GM19397 (cell line): ENCODE data around the gene BAMBI.

ENCODE experiments used
- ATAC-seq: cut with Tn5 transposase; IDR thresholded peaks from one replicate; pipeline ENCODE4 v1.9.1; 2021; ENCODE audit warnings: mild to moderate bottlenecking, moderate library complexity; ENCODE audit not compliant: unreplicated experiment

Gene BAMBI

DNA sequence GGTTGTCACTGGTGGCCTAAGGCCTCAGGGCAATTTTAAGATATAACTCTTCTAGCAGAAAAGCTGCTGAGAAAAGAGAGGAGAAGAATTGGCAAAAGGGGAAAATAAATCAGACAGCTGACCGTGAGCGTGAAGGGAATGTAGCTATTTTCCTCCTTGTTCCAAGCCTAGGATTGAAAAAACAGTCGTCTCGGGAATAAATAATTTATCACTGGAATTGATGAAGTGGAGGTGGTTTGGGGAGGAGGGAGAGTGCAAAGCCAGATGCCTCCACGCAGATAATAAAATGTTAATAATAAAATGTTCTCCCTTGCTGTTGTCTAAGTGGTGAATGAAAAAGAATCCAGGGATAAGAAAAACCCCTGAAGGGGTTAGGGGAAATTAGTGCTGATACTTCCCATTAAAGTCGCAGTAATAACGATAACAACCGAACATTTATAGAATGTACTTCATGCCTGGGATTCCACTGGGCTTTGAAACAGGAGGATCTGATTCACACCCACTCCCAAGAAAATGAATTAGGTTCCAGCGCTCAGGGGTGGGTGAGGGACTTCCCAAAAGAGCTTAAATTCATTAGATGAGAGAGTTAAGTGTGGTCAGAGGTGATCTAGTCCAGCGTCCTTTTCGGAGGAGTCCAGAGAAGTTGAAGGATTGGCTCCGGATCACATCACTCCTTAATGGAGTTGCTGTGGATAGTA is 27.3 kb downstream of the BAMBI start:
- no peak for ATAC-seq

GRCh38 chr10:28705472-28705871 is 28.2 kb downstream of the BAMBI start:
- ATAC-seq = no peak

GRCh38 chr10:28709001-28709710 is 31.8 kb downstream of the BAMBI start:
- ATAC-seq = no peak

DNA sequence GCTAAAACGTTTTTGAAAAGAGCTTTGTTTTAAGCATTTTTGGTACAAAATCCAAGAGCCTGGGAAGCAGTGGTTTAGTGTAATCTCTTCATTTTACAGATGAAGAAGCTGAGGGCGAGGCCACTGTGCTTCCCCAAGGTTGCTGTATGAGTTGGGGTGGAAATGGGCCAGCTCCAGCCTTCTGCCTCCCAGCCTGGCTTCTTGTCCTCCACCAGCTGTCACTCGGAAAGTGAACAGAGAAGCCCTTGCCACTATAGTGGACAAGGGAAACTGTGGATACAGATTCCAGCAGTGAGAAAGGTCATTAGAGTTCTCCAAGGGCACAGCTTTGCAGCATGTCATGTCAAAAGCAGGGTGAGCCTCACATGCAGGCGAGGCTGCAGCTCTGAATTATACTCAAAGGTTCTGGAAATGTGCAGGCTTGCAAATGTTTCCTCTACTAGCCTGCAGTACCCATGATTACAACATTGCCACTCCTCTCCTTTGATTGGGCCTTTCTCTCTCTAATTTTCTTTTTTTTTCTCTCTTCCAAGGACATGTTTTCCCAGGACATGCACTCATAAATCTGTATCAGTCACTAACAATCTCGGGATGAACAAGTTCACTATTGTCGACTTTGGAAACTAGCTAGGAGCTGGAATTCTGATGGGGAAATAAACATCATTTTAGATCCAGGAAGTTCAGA is 33.0 kb downstream of the BAMBI start:
- ATAC-seq = no peak

DNA sequence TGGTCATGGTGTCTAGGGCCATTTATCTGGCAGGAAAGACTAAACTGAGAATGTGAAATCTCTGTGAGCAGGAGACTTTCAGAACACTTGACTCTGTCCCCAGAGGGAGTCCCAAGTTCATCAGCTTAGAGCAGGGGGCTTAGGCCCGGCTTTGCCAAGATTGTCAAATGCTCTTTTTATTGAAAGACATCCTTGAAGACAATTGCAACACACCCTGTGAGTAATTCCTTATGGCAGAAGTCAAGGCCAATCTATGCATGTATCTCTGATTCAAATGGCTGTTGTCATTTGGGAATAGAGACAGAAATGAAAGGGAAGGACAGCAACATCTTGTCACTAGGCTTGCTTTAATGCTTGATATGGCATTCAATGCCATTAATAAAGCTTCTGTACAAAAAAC is 33.7 kb downstream of the BAMBI start:
- no peak for ATAC-seq

DNA sequence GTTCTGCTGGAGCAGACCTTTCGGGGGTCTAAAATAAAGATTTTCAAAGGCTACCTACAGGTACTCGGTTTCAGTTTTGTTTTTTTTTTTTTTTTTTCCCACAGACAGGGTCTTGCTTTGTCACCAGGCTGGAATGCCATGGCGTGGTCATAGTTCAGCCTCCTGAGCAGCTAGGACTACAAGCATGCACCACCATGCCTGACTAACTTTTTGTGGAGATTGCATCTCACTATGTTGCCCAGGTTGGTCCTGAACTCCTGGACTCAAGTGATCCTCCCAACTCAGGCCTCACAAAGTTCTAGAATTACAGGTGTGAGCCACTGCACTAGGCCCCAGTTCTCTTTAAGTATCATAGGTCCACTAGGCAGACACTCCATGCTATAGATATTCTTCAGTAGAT is 34.5 kb downstream of the BAMBI start:
- ATAC-seq = no peak

GRCh38 chr10:28713626-28714352 is 36.5 kb downstream of the BAMBI start:
- no peak for ATAC-seq

GRCh38 chr10:28714401-28715053 is 37.2 kb downstream of the BAMBI start:
- no peak for ATAC-seq

GRCh38 chr10:28715246-28715645 is 37.9 kb downstream of the BAMBI start:
- no peak for ATAC-seq

DNA sequence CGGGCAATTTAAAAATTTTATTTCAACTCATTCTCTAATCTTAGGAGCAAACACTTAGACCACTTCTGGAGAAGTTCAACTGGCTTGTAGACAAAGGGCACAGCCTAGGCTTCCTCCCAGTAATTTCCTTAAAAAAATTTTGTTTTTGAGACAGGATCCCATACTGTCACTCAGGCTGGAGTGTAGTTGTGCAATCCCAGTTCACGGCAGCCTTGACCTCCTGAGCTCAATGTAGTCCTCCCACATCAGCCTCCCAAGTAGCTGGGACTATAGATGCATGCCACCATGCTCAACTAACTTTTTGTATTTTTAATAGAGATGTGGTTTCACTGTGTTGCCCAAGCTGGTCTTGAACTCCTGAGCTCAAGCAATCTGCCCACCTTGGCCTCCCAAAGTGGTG is 38.4 kb downstream of the BAMBI start:
- no peak for ATAC-seq

DNA sequence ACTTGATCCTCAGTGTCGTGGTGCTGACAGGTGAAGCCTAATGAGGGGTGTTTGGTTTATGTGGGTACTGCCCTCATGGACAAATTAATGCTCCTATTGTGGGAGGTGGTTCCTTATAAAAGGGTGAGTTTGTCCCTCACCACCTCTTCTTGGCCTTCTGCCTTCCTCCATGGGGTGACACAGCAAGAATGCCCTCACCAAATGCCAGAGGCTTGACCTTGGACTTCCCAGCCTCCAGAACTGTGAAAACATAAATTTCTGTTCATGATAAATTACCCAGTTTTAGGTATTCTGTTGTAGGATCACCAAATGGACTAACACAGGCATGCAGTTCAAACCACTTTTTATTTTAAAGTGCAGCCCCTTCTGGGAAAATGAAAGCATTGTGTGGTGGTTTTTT is 39.4 kb downstream of the BAMBI start:
- no peak for ATAC-seq

DNA sequence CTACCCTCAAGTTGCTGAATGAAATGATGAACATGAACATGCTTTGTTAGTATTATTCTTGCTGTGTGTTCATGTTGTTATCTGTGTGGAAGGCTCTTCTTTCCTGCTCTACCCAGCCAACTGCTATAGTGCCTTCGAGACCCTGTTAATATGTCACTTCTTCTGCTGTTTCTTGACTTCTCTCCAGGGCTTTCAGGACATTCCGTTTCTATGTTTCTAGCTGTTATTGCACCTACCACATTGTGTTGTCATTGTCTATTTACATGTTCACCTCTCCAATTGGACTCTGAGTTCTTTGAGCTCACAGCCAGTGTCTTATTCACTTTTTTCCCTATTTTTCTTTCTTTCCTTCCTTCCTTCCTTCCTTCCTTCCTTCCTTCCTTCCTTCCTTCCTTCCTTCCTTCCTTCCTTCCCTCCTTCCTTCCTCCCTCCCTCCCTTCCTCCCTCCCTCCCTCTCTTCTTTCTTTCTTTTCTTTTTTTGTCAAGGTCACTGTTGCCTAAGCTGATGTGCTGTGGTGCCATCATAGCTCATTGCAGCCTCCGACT is 40.4 kb downstream of the BAMBI start:
- no peak for ATAC-seq

DNA sequence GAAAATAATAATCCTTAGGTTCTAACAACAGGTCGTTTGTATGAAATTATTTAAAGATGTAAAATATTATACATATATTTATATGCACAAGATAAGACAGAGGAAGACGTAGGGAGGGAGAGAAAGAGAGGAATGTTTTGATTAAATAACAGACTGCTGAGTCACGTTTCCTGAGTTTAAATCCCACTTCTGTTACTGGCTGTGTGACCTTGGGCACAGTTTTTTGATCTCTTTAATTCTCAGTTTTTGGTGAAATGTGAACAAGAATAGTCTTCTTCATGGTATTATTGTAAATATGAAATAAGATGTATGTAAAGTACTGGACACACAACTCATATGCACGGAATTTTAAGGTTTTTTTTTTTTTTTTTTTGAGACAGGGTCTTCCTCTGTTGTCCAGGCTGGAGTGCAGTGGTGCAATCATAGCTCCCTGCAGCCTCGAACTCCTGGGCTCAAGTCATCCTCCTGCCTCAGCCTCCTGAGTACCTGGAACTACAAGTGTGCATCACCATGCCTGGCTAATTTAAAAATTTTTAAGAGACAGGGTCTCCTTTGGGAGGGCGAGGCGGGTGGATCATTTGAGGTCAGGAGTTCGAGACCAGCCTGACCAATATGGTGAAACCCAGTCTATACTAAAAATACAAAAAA is 42.6 kb downstream of the BAMBI start:
- ATAC-seq = no peak

- no peak for ATAC-seq
These were observed 44.1 kb downstream of the BAMBI start for GRCh38 chr10:28721318-28721951.

DNA sequence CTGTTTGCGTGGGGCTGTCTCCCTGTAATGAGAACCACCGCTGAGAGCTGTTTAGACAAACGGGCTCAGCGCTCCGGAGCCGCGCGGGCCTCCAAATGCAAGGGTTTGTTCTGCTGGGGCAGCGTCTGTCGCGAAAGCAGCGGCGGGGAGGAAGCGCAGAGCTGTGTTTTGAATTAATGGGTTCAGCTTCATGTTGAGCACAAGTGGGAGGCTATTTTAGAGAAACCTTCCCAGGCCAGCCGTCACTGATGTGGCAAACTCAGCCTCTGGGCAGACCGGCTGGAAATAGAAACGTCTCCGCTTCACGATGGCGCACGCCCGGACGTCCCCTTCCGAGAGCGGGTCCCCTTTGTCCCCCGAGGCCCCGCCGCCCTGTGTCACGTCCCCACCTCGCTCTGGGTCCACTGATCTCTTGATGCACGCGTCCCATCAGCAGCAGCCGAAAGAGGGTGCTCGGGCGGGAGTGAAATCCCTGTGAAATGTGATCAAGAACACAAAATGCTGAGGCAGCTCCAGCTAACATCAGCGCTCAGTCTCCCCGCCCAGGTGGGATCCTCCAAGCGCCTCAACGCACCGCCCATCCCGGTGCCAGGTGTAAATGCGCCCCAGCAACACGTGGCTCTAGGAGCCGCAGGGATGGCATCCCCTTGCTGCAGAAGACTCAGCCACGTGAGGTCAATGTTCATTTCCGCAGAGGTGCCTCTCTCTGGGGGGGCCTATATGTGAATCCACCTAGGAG is 44.9 kb downstream of the BAMBI start:
- ATAC-seq = no peak

- no peak for ATAC-seq
These were observed 51.0 kb downstream of the BAMBI start for GRCh38 chr10:28728366-28728765.

DNA sequence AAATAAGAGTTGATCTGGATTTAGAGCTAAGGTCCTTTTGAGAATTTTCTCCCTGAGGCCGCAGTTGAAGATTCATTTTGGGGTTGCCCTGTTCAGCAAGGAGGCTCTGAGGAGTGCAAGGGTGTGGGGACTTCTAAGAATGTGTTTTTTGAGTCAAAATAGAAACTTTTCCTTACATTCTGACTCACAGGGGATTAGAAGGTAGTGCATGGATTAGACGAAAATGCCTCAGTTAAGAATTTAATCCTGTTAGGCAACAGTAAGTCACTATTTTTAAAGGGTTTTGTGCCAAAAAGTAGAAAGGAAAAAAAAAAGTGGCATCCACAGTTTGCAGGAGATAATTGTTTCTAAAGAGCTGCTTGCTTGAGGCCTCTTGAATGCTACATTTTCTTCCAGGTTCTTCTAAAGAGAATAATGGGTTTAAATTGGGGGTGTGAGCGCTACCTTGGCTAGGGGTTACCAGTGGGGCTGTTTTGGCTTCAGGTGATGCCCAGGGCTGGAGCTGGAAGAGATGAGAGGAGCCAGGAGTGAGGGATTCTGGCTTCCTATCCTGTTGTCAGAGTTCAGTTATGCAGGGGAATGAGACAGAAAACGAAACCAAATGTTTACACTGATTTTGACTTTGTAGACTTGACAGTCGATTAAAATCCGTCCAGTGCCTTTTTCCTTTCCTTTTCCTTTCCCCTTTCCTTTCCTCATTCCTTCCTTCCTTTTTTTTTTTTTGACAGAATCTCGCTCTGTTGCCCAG is 52.9 kb downstream of the BAMBI start:
- no peak for ATAC-seq

- ATAC-seq = no peak
These were observed 54.8 kb downstream of the BAMBI start for GRCh38 chr10:28732091-28732490.
